GM19239 (cell line): Measurements from ENCODE around the gene IL17RA.
"Not testable (repeated sequence)": the region's sequence is repeated elsewhere in the genome, so short reads cannot be mapped to it uniquely, and the experiment has no call there.

Source experiments
- DNase-seq: peaks from one replicate; pipeline ENCODE4 v3.0.0; 2011; ENCODE audit warnings: low spot score; ENCODE audit not compliant: insufficient read length
- FAIRE-seq: peaks from 2 replicates; lab custom pipeline; 2011; peaks lifted over from hg19 to GRCh38; lab: Jason Lieb, UNC

IL17RA gene

GRCh38 chr22:17145021-17145680, 60.4 kb downstream of the IL17RA start:
- DNase-seq (no peak), FAIRE-seq (no peak)

GRCh38 chr22:17147458-17147857, 62.7 kb downstream of the IL17RA start:
- FAIRE-seq, DNase-seq: not testable (repeated sequence)

GRCh38 chr22:17149076-17149815, 64.4 kb downstream of the IL17RA start:
- FAIRE-seq, result no peak
- DNase-seq, result no peak

GRCh38 chr22:17152340-17152739, 67.5 kb downstream of the IL17RA start:
- DNase-seq, result no peak
- no peak for FAIRE-seq

- FAIRE-seq (no peak), DNase-seq (no peak)
These were observed 68.2 kb downstream of the IL17RA start for GRCh38 chr22:17152971-17153370.

- DNase-seq (no peak), FAIRE-seq (no peak)
These were observed 71.1 kb downstream of the IL17RA start for GRCh38 chr22:17155941-17156340.

GRCh38 chr22:17157714-17158113, 72.9 kb downstream of the IL17RA start:
- DNase-seq, result no peak
- FAIRE-seq, result no peak

GRCh38 chr22:17158176-17158567, 73.4 kb downstream of the IL17RA start:
- FAIRE-seq, result no peak
- no peak for DNase-seq

- DNase-seq (peak; percentile 90), FAIRE-seq (peak; percentile 84)
These were observed 74.0 kb downstream of the IL17RA start, which contains the start of gene HDHD5 for GRCh38 chr22:17158568-17159503. Gene HDHD5 (minus strand): TSS chr22:17159277. CDS start chr22:17159251, 26 bp downstream.

- FAIRE-seq (no peak), DNase-seq (no peak)
These were observed 74.7 kb downstream of the IL17RA start for GRCh38 chr22:17159504-17159951.

GRCh38 chr22:17161991-17162390, 77.2 kb downstream of the IL17RA start:
- no peak for DNase-seq
- no peak for FAIRE-seq

- FAIRE-seq, result no peak
- no peak for DNase-seq
These were observed 77.9 kb downstream of the IL17RA start for GRCh38 chr22:17162731-17163130.

GRCh38 chr22:17164392-17165024, 79.7 kb downstream of the IL17RA start:
- DNase-seq (no peak), FAIRE-seq (no peak)
